NCI-H1105 (cell line): ENCODE results near the gene GPR137.

ENCODE experiments used
- DNase-seq: peaks from one replicate; lab custom pipeline; 2025; lab: John Stamatoyannopoulos, UW

The GPR137 gene

GRCh38 chr11:64286801-64287159 is 1.1 kb downstream of the GPR137 start:
- DNase-seq = no peak

- no peak for DNase-seq
Measured at GRCh38 chr11:64287676-64288352, 2.2 kb downstream of the GPR137 start.

- no peak for DNase-seq
Measured at GRCh38 chr11:64288353-64288750, 2.7 kb downstream of the GPR137 start.

GRCh38 chr11:64289002-64289564 is 3.4 kb downstream of the GPR137 start:
- no peak for DNase-seq

- DNase-seq = no peak
Measured at GRCh38 chr11:64290352-64291261, 5.0 kb downstream of the GPR137 start.

GRCh38 chr11:64291262-64291751 is 5.7 kb downstream of the GPR137 start, which contains the start of gene KCNK4:
Gene KCNK4 (plus strand): TSS chr11:64291302. CDS start chr11:64293019, 1,717 bp downstream.
- no peak for DNase-seq

- DNase-seq = no peak
Measured at GRCh38 chr11:64291752-64292459, 6.3 kb downstream of the GPR137 start.

GRCh38 chr11:64292460-64293254 is 7.0 kb downstream of the GPR137 start:
- DNase-seq = no peak

GRCh38 chr11:64294774-64295173 is 9.1 kb downstream of the GPR137 start:
- DNase-seq = no peak

GRCh38 chr11:64295760-64296159 is 10.1 kb downstream of the GPR137 start:
- DNase-seq = no peak

GRCh38 chr11:64296236-64296635 is 10.6 kb downstream of the GPR137 start:
- DNase-seq = no peak

GRCh38 chr11:64296830-64297698 is 11.4 kb downstream of the GPR137 start:
- no peak for DNase-seq

GRCh38 chr11:64297699-64298358 is 12.2 kb downstream of the GPR137 start:
- no peak for DNase-seq

- DNase-seq = no peak
Measured at GRCh38 chr11:64298966-64299846, 13.6 kb downstream of the GPR137 start.

GRCh38 chr11:64299847-64300648 is 14.4 kb downstream of the GPR137 start, which contains the start of gene CATSPERZ:
Gene CATSPERZ (plus strand): TSS chr11:64300358. CDS start chr11:64300411, 53 bp downstream.
- peak; percentile 7 for DNase-seq

- DNase-seq = no peak
Measured at GRCh38 chr11:64303109-64304031, 17.7 kb downstream of the GPR137 start.

GRCh38 chr11:64304032-64304315 is 18.3 kb downstream of the GPR137 start:
- no peak for DNase-seq
